C4-2B (cell line): Measurements from ENCODE around the gene PPP2R5C.

Experiments
- ZFX ChIP-seq: fragments of 450-650 bp; IDR thresholded peaks from 2 replicates; pipeline ENCODE4 v1.6.1; 2017
- TF ChIP-seq, protein P1 (sequence below): fragments of 450-650 bp; conservative IDR thresholded peaks from 2 replicates; pipeline ENCODE4 v1.5.1; 2017; ENCODE audit warnings: mild to moderate bottlenecking

DNA sequence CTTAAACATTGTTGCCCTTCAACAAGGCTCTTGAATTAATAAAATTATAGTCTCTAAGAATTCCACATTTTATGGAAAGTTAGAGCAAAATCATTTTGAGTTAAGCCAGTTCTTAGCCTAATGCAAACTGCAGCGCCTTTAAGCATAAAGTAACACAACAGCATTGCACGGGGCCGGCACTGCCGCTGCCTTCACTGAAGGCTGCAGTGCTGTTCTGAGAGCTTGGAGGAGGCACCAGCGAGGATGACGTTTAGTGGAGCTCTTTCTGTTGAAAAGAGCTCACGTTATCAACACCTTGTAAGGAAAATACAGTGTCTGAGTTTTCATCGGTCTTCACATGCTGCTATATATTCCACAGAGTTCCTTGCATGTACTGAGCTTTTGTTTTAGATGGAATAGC is 164.6 kb downstream of the PPP2R5C start:
- TF ChIP-seq, protein P1, sequence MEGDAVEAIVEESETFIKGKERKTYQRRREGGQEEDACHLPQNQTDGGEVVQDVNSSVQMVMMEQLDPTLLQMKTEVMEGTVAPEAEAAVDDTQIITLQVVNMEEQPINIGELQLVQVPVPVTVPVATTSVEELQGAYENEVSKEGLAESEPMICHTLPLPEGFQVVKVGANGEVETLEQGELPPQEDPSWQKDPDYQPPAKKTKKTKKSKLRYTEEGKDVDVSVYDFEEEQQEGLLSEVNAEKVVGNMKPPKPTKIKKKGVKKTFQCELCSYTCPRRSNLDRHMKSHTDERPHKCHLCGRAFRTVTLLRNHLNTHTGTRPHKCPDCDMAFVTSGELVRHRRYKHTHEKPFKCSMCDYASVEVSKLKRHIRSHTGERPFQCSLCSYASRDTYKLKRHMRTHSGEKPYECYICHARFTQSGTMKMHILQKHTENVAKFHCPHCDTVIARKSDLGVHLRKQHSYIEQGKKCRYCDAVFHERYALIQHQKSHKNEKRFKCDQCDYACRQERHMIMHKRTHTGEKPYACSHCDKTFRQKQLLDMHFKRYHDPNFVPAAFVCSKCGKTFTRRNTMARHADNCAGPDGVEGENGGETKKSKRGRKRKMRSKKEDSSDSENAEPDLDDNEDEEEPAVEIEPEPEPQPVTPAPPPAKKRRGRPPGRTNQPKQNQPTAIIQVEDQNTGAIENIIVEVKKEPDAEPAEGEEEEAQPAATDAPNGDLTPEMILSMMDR = no peak
- no peak for TF ChIP-seq ZFX
